Fibroblast of villous mesenchyme (primary cell): ENCODE data around the gene CACNA1E. TPM values are rescaled to one million over a fixed set of nuclear protein-coding genes. Genes with fewer than 3 reads are reported as not detected.

ENCODE experiments used
- DNase-seq: peaks from one replicate; pipeline ENCODE4 v3.0.0-alpha.2; 2010; ENCODE audit warnings: low read depth
- H3K4me3 ChIP-seq: 2 replicates; pipeline ENCODE4 v1.5.1; 2011; ENCODE audit warnings: low read depth, mild to moderate bottlenecking, low read length
- total RNA-seq: library from RNA; depleted of rRNA; stranded (reverse); fragments of >200 nt; gene quantifications from 2 replicates; pipeline ENCODE4 v1.2.3, GENCODE V29; 2012
- TF ChIP-seq, protein P1 (sequence below): IDR thresholded peaks from 2 replicates; pipeline ENCODE4 v1.5.1; 2012; ENCODE audit warnings: low read depth, mild to moderate bottlenecking, low read length; ENCODE audit not compliant: insufficient read depth

The CACNA1E gene
- total RNA-seq, 1 donor = not detected

DNA sequence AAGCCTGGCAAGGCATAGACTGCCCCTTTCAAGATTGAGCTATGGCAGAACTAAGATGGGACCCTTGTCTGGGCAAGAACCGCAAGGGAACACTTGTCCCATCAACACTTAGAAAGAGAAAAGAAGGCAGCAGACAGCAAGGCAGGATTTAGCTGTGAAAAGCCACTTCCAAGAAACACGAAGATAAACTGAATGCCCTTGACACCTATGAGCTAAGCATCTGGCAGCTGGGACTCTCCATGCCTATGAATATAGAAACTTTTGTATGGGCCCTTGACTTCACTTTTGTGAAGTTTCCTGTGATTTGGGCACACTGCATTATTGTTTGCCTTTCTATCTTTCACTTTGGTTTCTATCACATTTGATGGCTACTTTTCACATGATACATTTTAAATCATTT is 24.9 kb upstream of the CACNA1E start:
- TF ChIP-seq, protein P1, sequence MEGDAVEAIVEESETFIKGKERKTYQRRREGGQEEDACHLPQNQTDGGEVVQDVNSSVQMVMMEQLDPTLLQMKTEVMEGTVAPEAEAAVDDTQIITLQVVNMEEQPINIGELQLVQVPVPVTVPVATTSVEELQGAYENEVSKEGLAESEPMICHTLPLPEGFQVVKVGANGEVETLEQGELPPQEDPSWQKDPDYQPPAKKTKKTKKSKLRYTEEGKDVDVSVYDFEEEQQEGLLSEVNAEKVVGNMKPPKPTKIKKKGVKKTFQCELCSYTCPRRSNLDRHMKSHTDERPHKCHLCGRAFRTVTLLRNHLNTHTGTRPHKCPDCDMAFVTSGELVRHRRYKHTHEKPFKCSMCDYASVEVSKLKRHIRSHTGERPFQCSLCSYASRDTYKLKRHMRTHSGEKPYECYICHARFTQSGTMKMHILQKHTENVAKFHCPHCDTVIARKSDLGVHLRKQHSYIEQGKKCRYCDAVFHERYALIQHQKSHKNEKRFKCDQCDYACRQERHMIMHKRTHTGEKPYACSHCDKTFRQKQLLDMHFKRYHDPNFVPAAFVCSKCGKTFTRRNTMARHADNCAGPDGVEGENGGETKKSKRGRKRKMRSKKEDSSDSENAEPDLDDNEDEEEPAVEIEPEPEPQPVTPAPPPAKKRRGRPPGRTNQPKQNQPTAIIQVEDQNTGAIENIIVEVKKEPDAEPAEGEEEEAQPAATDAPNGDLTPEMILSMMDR = no peak
- no peak for DNase-seq
- no peak overlapping the region for H3K4me3 ChIP-seq

DNA sequence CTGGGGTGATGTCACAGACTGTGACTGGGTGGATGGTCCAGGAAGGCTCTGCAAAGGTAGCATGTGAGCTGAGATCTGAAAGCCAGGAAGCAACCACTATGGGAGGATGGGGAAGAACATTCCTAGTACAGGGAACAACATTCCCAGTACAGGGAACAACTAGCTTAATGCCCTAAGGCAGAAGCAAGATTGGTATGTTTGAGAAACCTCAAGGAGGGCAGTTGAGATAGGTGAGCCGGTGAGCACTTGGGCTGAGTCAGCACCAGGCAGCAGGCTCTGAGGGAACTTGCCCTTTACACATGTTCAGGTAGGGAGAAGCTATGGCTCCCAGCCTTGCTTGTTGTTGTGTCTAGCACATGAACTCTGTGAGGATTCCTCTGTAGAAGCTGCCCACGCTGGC is 24.2 kb upstream of the CACNA1E start:
- no peak overlapping the region for H3K4me3 ChIP-seq

DNA sequence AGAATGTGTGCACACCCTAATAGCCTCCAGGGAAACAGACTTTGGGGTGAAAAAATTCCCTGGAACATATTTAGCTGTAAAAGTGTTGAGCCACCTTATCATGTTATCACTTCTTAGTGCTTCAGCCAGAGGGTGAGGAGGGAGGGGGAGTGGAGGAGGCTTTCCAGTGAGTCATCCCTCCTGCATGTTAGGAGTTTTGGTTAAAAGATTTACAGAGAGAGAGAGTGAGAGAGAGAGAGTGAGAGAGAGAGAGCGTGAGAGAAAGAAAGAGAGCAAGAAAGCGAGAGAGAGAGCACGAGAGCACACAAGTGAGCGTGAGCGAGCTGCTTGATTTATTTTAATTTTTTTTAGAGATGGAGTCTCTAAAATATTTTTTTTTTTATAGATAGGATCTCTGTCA is 13.5 kb upstream of the CACNA1E start:
- TF ChIP-seq, protein P1 = no peak
- H3K4me3 ChIP-seq = no peak overlapping the region
- DNase-seq = peak; percentile 81

More for the DNA sequence above, 24.2 kb upstream of the CACNA1E start:
- TF ChIP-seq, protein P1 = no peak
- no peak for DNase-seq

DNA sequence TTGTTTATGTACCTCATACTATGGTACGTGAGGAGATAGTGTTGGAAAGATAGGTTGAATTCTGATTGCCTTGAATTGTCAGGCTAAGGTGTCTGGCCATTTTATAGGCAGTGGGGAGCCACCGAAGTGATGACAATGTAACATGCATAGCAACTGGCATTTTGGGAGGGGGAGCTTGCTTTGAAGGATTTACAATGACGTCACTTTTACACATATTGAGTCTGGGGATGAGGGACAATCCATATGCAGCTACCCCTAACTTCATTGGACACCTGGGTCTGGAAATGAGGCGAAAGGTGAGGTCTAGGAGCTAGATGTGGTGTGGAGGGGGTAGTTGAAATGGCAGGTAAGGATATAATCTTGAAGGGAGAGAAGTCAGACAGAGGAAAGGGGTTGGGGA is 7.7 kb upstream of the CACNA1E start:
- TF ChIP-seq, protein P1 = no peak
- H3K4me3 ChIP-seq = no peak overlapping the region
- no peak for DNase-seq

DNA sequence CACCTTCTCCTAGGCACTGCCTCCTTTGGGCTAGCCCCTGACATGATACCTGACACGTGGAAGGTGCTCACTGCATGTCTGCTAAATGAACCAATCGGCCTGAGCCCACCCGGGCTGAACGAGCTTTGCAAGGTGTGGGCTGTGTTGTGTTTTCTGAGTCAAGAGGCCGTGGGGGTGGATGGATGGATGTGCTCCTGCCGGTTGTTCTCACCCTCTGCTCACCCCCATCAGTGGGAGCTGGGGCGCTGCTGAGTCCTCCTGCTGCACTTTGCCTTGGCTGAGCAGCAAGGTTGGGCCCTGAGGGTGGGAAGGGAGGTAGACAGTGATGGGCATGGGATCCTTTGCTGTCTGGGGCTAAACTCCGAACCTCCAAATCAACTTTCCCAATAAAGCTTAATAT is 6.7 kb upstream of the CACNA1E start:
- no peak for DNase-seq
- TF ChIP-seq, protein P1 = no peak
- no peak overlapping the region for H3K4me3 ChIP-seq

DNA sequence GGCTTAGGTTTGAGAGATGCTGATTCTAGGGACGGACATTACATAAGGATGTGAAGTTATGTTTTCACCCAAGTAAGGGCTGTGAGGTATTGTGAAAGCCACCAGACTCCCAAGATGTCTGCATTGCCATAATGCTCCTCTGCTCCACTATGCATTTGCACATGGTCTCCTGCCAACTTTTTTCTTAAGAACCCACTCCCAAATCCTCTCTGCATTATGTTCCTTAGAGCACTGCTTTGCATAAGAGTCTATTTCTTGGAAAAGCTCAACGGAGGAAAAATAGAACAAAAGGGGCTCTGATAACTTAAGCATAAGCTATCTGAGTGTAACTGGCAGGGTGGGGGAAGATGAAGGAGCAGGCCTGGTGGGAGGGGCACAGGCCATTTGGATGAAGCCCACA is 5.0 kb upstream of the CACNA1E start:
- TF ChIP-seq, protein P1 = no peak
- H3K4me3 ChIP-seq = no peak overlapping the region
- DNase-seq = no peak

DNA sequence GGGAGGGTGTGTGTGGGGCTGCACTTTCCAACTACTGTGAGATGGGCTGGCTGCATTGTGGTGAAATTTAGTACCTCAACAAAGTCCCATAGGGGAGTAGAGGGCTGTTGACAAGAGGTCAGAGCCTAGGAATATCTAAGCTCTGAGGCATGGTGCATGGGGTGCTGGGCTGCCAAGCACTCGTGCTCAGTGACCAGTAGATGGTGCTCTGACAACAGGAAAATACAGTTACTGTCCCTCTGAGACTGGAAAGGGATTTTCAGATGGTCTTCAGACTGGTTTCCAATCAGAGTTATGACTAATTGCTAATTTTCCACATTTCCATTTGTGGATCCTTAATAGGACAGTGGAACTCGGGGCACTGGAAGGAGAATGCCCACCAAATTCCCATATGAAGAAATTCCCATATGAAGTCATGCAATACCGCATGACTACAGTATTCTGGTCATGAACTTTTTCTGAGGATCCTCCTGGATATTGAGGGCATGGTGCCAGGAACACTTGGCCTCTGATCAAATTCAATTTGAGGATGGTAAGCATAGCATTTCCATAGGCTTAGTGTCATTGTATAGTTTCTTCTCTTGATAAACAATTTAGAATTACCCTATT is 4.1 kb upstream of the CACNA1E start:
- DNase-seq = peak; percentile 65
- TF ChIP-seq, protein P1 = peak; percentile 79
- no peak overlapping the region for H3K4me3 ChIP-seq
